GM19455 (cell line): ENCODE measurements around the gene FBL.

Source experiments
- ATAC-seq: cut with Tn5 transposase; IDR thresholded peaks from one replicate; pipeline ENCODE4 v1.9.1; 2021; ENCODE audit not compliant: unreplicated experiment

Gene FBL

GRCh38 chr19:39796000-39796498, 50.1 kb downstream of the FBL start:
- ATAC-seq, result no peak

GRCh38 chr19:39795001-39795400, 51.2 kb downstream of the FBL start:
- ATAC-seq, result no peak

- ATAC-seq, result peak; percentile 76
Measured at GRCh38 chr19:39792999-39793546, 53.1 kb downstream of the FBL start.

GRCh38 chr19:39788244-39788643, 57.9 kb downstream of the FBL start:
- no peak for ATAC-seq
